ENCODE results near the gene KLK1. TPM values are rescaled to one million over a fixed set of nuclear protein-coding genes. Genes with fewer than 3 reads are reported as not detected.

KLK1 gene
- total and polyA plus RNA-seq, 8 donors, result 4.1 to 55.0 (median 6.9) TPM; not detected in 3

GRCh38 chr19:50803633-50804419 is 19.8 kb downstream of the KLK1 start:
- TF ChIP-seq POLR2AphosphoS5 (IDR thresholded peaks at IDR 0.05), result no peak
- TF ChIP-seq CTCF (IDR thresholded peaks at IDR 0.05), result no peak
- no peak for TF ChIP-seq EP300 (IDR thresholded peaks at IDR 0.05)
- no peak for TF ChIP-seq POLR2A (IDR thresholded peaks at IDR 0.05)
- H3K27me3 ChIP-seq, result no peaks in the 10 kb centered on the region
- H3K9me3 ChIP-seq, result no peaks in the 10 kb centered on the region
- peak overlapping the region; percentile 79 to 97 (median 84) for H3K4me3 ChIP-seq
- peaks cover 18 to 36% (median 27%) of the 10 kb centered on the region in 4 donors for H3K4me1 ChIP-seq
- peak overlapping the region; percentile 90 to 98 (median 96) for H3K27ac ChIP-seq
- intact Hi-C loops (cut with DNase I; ENCODE audit: low total_unique reads), result no loop called here
- WGBS, 5 donors, result 0 to 1% (median 0%) methylated on average over 25 to 40 of the region's 40 CpGs
- DNase-seq, result peak in 1 of 2 donors; percentile 67
- H3K36me3 ChIP-seq, result peaks cover 5 to 32% (median 30%) of the 10 kb centered on the region in 4 donors

DNA sequence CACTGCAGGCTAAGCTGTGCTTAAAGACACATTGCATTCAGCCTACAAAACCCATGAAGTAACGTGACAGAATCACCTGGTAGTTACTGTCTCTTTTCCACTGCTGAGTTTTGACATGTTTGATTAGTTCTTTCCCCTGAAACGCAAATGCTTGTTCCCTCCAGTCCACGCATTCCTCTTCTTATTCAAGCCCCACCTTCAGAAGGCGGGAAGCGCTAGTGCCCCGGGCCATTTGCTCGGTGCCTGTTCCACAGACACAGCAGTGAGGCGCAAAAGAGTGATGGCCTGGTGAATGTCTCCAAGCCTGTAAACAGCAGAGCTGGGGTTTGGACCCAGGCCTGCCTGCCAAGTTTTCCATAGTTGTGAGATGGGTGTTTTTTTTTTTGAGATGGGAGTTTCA is 22.5 kb downstream of the KLK1 start:
- Histone ChIP-seq H3K4me1 (peaks cover 18 to 36% (median 27%) of the 10 kb centered on the region in 4 donors), H3K27me3 (no peaks in the 10 kb centered on the region), H3K4me3 (no peak overlapping the region), H3K36me3 (peaks cover 17 to 59% (median 57%) of the 10 kb centered on the region in 4 donors), H3K9me3 (no peaks in the 10 kb centered on the region), H3K27ac (no peak overlapping the region)
- TF ChIP-seq CTCF (IDR thresholded peaks at IDR 0.05) (no peak), EP300 (IDR thresholded peaks at IDR 0.05) (no peak), POLR2A (IDR thresholded peaks at IDR 0.05) (no peak), POLR2AphosphoS5 (IDR thresholded peaks at IDR 0.05) (no peak)
- 71 to 88% (median 85%) methylated on average over 8 of the region's 8 CpGs for WGBS, 5 donors
- no peak for DNase-seq
- intact Hi-C loops (cut with DNase I; ENCODE audit: low total_unique reads), result no loop called here

DNA sequence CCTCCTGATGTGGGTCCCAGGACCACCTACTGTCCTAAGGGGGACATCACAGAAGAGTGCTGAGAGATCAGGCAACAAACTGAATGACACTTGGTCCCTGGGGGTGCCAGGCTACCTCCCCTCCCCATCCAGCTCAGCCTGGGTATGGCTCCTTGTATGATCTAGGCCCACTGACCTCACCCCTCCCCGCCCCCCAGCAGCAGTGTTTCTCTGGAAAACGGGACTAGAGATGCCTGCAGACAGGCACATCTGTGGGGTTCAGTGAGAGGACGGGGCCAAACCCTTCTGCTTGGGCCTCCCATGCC is 24.1 kb downstream of the KLK1 start:
- Histone ChIP-seq H3K36me3 (peaks cover 17 to 67% (median 63%) of the 10 kb centered on the region in 4 donors), H3K27ac (no peak overlapping the region), H3K4me1 (peaks cover 18 to 28% (median 22%) of the 10 kb centered on the region in 4 donors), H3K9me3 (no peaks in the 10 kb centered on the region), H3K27me3 (no peaks in the 10 kb centered on the region), H3K4me3 (no peak overlapping the region)
- DNase-seq, result no peak
- TF ChIP-seq EP300 (IDR thresholded peaks at IDR 0.05), result no peak
- TF ChIP-seq CTCF (IDR thresholded peaks at IDR 0.05), result no peak
- TF ChIP-seq POLR2AphosphoS5 (IDR thresholded peaks at IDR 0.05), result no peak
- no peak for TF ChIP-seq POLR2A (IDR thresholded peaks at IDR 0.05)
- intact Hi-C loops (cut with DNase I; ENCODE audit: low total_unique reads), result no loop called here
- 69 to 87% (median 83%) methylated on average over 3 of the region's 3 CpGs for WGBS, 5 donors

DNA sequence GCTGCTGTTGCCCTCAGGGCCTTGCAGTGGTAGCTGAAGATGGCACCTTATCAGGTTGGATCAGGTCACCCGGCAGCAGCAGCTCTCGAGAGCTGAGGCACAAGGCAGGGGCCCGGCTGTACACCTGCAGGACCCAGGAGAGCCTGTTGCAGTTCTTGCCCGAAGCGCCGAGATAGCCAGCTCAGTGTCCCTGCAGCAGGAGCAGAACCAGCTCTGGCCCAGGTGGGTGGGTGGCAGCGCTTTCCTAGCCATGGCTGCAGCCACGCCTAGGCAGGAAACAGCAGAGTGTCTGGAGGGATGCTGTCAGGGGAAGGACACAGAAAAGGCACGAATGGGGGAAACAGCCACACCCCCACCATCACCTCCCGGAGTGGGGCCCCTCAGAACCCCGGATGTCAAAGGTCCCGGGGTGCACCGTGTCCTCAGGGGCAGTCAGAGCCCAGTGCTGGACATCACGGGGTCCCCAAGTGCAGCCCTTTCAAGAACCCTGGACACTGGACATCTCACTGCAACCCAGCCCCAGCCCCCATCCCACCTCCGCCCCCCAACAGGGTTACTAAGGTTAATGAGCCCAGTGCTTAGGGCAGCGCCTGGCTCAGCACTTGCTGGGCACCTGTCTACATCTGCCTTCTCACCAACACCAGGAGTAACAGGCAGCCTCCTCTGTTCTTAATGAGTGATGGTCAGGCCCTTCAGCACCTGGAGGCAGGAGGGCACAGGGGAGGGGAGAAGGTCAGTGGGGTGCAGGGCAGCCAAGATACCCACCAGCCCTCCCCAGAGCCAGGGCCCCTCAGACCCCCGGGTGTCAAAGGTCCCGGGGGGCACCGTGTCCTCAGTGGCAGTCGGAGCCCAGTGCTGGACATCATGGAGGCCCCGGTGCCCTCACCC is 24.7 kb downstream of the KLK1 start:
- TF ChIP-seq POLR2AphosphoS5 (IDR thresholded peaks at IDR 0.05) (no peak), CTCF (IDR thresholded peaks at IDR 0.05) (no peak)

More for the DNA sequence above, 24.7 kb downstream of the KLK1 start:
- no peaks in the 10 kb centered on the region for H3K27me3 ChIP-seq
- H3K4me3 ChIP-seq, result no peak overlapping the region
- H3K9me3 ChIP-seq, result no peaks in the 10 kb centered on the region
- no peak for DNase-seq
- WGBS, 5 donors, result 86 to 89% (median 87%) methylated on average over 11 to 21 of the region's 21 CpGs
- peaks cover 17 to 67% (median 63%) of the 10 kb centered on the region in 4 donors for H3K36me3 ChIP-seq
- H3K27ac ChIP-seq, result no peak overlapping the region
- intact Hi-C loops (cut with DNase I; ENCODE audit: low total_unique reads), result no loop called here
- peaks cover 16 to 25% (median 21%) of the 10 kb centered on the region in 4 donors for H3K4me1 ChIP-seq

Data from stomach (tissue), 9 donors.